CD8-positive, alpha-beta memory T cell (primary cell): ENCODE results near the gene MLEC. TPM values are rescaled to one million over a fixed set of nuclear protein-coding genes. Genes with fewer than 3 reads are reported as not detected.
A peak's percentile ranks its signal among the peaks of the same experiment; 100 is the strongest.

ENCODE experiments used
- CTCF ChIA-PET: fragments of 350-600 bp; sonication (Branson Sonifier 250); formaldehyde crosslinking; loops from one replicate; lab custom pipeline; 2021; ENCODE audit warnings: antibody characterized with exemption; lab: Charles Lee
- POLR2A ChIA-PET: fragments of 350-600 bp; sonication (Branson Sonifier 250); formaldehyde crosslinking; loops from one replicate; lab custom pipeline; 2021; ENCODE audit warnings: antibody characterized with exemption; lab: Charles Lee
- DNase-seq, 5 donors: peaks; one replicate each; pipeline versions ENCODE4 v3.0.0 to v3.0.0-alpha.2; 2020 to 2022; ENCODE audit warnings: mixed read lengths in 1 of 5
- H3K27ac ChIP-seq: one replicate; pipeline ENCODE4 v1.7.0; 2013; ENCODE audit warnings: low read depth, mild to moderate bottlenecking, low read length, moderate library complexity
- H3K27me3 ChIP-seq: 2 replicates; pipeline ENCODE4 v1.7.0; 2013; ENCODE audit warnings: low read length, mild to moderate bottlenecking; ENCODE audit not compliant: insufficient read depth, poor library complexity, severe bottlenecking
- H3K36me3 ChIP-seq: 2 replicates; pipeline ENCODE4 v1.7.0; 2013; ENCODE audit warnings: mild to moderate bottlenecking, low read length, moderate library complexity; ENCODE audit not compliant: insufficient read depth
- H3K4me1 ChIP-seq: 2 replicates; pipeline ENCODE4 v1.7.0; 2013; ENCODE audit warnings: mild to moderate bottlenecking, low read length, moderate library complexity; ENCODE audit not compliant: insufficient read depth
- H3K4me3 ChIP-seq: 2 replicates; pipeline ENCODE4 v1.7.0; 2013; ENCODE audit warnings: mild to moderate bottlenecking, low read length
- H3K9me3 ChIP-seq: 2 replicates; pipeline ENCODE4 v1.7.0; 2013; ENCODE audit warnings: mild to moderate bottlenecking, low read length
- H3K27ac Mint-ChIP-seq, 8 donors: one replicate each; pipeline ENCODE4 v1.8.0; 2020 to 2021; ENCODE audit warnings: mixed read lengths in 8 of 8, mild to moderate bottlenecking in 6 of 8, inconsistent platforms in 3 of 8, moderate library complexity in 3 of 8
- H3K27me3 Mint-ChIP-seq, 2 donors: one replicate each; pipeline ENCODE4 v1.8.0; 2020 to 2021; ENCODE audit warnings: mixed read lengths in 2 of 2, mild to moderate bottlenecking in 1 of 2, moderate library complexity in 1 of 2
- H3K36me3 Mint-ChIP-seq, 3 donors: one replicate each; pipeline ENCODE4 v1.8.0; 2020 to 2021; ENCODE audit warnings: mixed read lengths in 3 of 3, inconsistent platforms in 1 of 3, mild to moderate bottlenecking in 1 of 3
- H3K4me1 Mint-ChIP-seq, 3 donors: one replicate each; pipeline ENCODE4 v1.8.0; 2020 to 2021; ENCODE audit warnings: mixed read lengths in 3 of 3, inconsistent platforms in 1 of 3, mild to moderate bottlenecking in 1 of 3
- H3K4me3 Mint-ChIP-seq, 7 donors: one replicate each; pipeline ENCODE4 v1.8.0; 2020 to 2021; ENCODE audit warnings: mixed read lengths in 7 of 7, mild to moderate bottlenecking in 6 of 7, moderate library complexity in 4 of 7, inconsistent platforms in 2 of 7
- H3K9me3 Mint-ChIP-seq, 5 donors: one replicate each; pipeline ENCODE4 v1.8.0; 2020 to 2022; ENCODE audit warnings: mixed read lengths in 5 of 5, mild to moderate bottlenecking in 3 of 5, moderate library complexity in 2 of 5, inconsistent platforms in 1 of 5
- polyA plus RNA-seq: library from polyadenylated mRNA; unstranded; fragments of 300-500 nt; fragmentation: Illumina TruSeq; gene quantifications from one replicate; pipeline ENCODE4 v1.2.3, GENCODE V29; 2021
- total RNA-seq, 2 experiments: library from RNA; stranded (reverse); gene quantifications; one replicate each; pipeline ENCODE4 v1.2.3, GENCODE V29; 2021

Gene MLEC
- total and polyA plus RNA-seq, 3 experiments from 2014 or later: 74.9 to 143 (median 130) TPM

DNA sequence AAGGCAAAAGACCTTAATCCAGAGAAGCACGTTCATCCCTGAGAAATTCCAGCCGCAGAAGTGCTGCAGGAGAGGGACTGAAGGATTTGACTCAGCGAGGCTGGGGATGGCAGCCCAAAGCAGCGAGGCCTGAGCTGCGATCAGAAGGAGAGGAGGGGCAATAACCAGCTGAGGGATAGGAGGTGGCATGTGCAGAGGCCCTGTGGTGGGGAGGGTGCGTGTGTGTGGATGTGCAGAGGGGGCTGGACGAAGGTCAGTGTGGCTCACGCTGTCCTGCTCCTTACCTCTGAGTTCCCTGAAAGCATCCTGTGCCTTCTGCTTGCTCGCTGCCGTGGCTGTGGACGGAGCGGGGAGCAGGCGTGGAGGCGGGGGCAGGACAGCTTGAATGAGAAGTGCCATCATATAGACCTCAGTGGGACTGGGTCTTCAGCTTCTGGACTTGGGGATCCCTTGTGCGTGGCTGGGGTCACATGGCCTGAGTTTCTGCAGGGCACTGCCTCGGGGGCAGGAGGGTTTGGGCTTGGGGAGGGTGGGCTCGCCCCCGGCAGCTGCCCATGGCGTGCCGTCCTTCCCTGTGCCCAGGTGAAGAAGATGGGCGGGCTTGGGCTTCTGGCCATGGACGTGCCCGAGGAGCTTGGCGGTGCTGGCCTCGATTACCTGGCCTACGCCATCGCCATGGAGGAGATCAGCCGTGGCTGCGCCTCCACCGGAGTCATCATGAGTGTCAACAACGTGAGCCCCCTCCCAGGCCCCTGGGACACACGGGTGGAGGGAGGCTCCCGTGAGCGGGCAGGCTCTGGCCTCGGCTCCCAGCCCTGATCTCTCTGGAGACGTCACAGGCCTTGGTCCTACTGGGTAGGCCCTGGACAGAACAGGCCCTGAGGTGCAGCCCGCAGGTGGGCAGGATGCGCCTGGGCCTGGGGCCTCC is 49.7 kb downstream of the MLEC start:
- no peaks in the 10 kb centered on the region for H3K27me3 ChIP-seq
- Mint-ChIP-seq H3K27ac (no peak overlapping the region), H3K36me3 (peaks cover 0 to 27% (median 8%) of the 10 kb centered on the region in 3 donors), H3K9me3 (no peaks in the 10 kb centered on the region), H3K4me1 (peaks cover 0 to 2% (median 0%) of the 10 kb centered on the region in 3 donors), H3K27me3 (no peaks in the 10 kb centered on the region), H3K4me3 (no peak overlapping the region)
- H3K4me1 ChIP-seq: no peaks in the 10 kb centered on the region
- H3K27ac ChIP-seq: no peak overlapping the region
- CTCF ChIA-PET: no interaction called here
- POLR2A ChIA-PET: no interaction called here
- H3K9me3 ChIP-seq: no peaks in the 10 kb centered on the region
- H3K4me3 ChIP-seq: no peak overlapping the region
- no peaks in the 10 kb centered on the region for H3K36me3 ChIP-seq
- no peak for DNase-seq

DNA sequence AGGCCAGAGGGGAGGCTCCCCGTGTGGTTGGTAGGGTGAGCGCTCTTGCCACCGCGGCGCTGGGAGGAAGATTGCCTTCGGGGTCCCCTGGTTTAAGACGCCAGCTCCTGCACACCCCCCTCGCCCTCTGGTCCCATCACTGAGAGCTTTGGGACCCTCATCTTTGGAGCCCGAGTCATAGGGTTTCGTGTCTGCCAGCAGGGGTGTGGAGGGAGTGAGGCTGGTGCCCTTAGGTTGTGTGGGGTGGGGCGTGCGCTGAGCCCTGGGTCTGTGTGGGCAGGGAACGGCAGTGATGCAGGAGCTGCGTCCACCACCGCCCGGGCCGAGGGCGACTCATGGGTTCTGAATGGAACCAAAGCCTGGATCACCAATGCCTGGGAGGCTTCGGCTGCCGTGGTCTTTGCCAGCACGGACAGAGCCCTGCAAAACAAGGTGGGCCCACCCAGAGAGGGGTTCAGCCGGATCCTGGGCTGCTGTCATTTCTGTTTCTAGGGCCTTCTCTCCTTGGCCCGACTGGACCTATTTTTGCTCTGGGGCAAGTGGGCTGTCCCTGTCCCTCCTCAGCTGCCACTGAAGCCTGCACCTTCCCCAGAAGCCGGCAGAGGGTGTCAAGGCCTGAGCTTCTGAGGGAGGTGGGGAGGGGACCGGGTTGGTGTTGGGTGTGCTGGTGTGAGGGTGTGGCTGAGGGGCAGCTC is 50.8 kb downstream of the MLEC start:
- peaks cover 0 to 2% (median 0%) of the 10 kb centered on the region in 3 donors for H3K4me1 Mint-ChIP-seq
- no peaks in the 10 kb centered on the region for H3K4me1 ChIP-seq
- H3K9me3 Mint-ChIP-seq: no peaks in the 10 kb centered on the region
- H3K27ac Mint-ChIP-seq: no peak overlapping the region
- H3K9me3 ChIP-seq: no peaks in the 10 kb centered on the region
- DNase-seq: no peak
- no peaks in the 10 kb centered on the region for H3K36me3 ChIP-seq
- H3K36me3 Mint-ChIP-seq: peaks cover 0 to 25% (median 8%) of the 10 kb centered on the region in 3 donors
- POLR2A ChIA-PET: no interaction called here
- no peak overlapping the region for H3K4me3 Mint-ChIP-seq
- H3K4me3 ChIP-seq: no peak overlapping the region
- H3K27me3 ChIP-seq: no peaks in the 10 kb centered on the region
- H3K27me3 Mint-ChIP-seq: no peaks in the 10 kb centered on the region
- H3K27ac ChIP-seq: no peak overlapping the region
- CTCF ChIA-PET: no interaction called here

DNA sequence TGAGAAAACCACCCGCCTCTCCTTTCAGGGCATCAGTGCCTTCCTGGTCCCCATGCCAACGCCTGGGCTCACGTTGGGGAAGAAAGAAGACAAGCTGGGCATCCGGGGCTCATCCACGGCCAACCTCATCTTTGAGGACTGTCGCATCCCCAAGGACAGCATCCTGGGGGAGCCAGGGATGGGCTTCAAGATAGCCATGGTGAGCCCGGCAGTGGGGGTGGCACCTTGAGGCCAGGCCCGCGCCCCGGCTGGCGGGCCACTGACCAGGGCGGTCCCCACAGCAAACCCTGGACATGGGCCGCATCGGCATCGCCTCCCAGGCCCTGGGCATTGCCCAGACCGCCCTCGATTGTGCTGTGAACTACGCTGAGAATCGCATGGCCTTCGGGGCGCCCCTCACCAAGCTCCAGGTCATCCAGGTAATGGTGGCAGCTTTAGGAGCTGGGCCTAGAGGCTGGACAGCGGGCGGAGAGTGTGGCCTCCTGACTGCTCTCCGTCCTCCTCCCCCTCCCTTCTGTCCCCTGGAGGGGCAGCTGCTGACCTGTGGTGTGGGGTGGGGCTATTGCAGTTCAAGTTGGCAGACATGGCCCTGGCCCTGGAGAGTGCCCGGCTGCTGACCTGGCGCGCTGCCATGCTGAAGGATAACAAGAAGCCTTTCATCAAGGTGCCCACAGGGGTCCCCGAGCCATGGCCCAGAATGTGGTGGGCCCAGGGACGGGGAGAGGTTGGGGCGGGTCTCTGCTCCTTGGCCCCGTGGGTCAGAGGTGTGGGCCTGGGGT is 51.5 kb downstream of the MLEC start:
- Mint-ChIP-seq H3K36me3 (peaks cover 0 to 23% (median 8%) of the 10 kb centered on the region in 3 donors), H3K4me1 (peaks cover 0 to 2% (median 0%) of the 10 kb centered on the region in 3 donors), H3K4me3 (no peak overlapping the region), H3K9me3 (no peaks in the 10 kb centered on the region), H3K27ac (no peak overlapping the region), H3K27me3 (no peaks in the 10 kb centered on the region)
- Histone ChIP-seq H3K27me3 (no peaks in the 10 kb centered on the region), H3K9me3 (no peaks in the 10 kb centered on the region), H3K36me3 (no peaks in the 10 kb centered on the region), H3K4me3 (no peak overlapping the region), H3K4me1 (no peaks in the 10 kb centered on the region), H3K27ac (no peak overlapping the region)
- ChIA-PET POLR2A (no interaction called here), CTCF (no interaction called here)
- DNase-seq: no peak

DNA sequence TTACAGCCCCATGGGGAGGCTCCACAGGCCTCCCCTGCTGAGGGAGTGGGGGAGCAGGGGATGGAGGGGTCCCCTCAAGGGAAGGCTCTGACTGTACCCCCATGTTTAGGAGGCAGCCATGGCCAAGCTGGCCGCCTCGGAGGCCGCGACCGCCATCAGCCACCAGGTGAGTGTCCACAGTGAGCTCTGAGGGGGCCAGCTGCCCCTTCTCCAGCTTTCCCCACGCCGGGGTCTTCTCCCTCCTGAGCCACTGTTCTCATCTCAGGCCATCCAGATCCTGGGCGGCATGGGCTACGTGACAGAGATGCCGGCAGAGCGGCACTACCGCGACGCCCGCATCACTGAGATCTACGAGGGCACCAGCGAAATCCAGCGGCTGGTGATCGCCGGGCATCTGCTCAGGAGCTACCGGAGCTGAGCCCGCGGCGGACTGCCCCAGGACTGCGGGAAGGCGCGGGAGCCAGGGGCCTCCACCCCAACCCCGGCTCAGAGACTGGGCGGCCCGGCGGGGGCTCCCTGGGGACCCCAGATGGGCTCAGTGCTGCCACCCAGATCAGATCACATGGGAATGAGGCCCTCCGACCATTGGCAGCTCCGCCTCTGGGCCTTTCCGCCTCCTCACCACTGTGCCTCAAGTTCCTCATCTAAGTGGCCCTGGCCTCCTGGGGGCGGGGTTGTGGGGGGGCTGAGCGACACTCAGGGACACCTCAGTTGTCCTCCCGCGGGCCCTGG is 52.2 kb downstream of the MLEC start:
- Histone ChIP-seq H3K36me3 (no peaks in the 10 kb centered on the region), H3K4me3 (no peak overlapping the region), H3K9me3 (no peaks in the 10 kb centered on the region), H3K27me3 (no peaks in the 10 kb centered on the region), H3K27ac (no peak overlapping the region), H3K4me1 (no peaks in the 10 kb centered on the region)
- H3K4me3 Mint-ChIP-seq: no peak overlapping the region
- DNase-seq: no peak
- no peak overlapping the region for H3K27ac Mint-ChIP-seq
- peaks cover 0 to 1% (median 0%) of the 10 kb centered on the region in 3 donors for H3K4me1 Mint-ChIP-seq
- no peaks in the 10 kb centered on the region for H3K27me3 Mint-ChIP-seq
- ChIA-PET CTCF (no interaction called here), POLR2A (no interaction called here)
- H3K36me3 Mint-ChIP-seq: peaks cover 0 to 19% (median 5%) of the 10 kb centered on the region in 3 donors
- H3K9me3 Mint-ChIP-seq: no peaks in the 10 kb centered on the region

DNA sequence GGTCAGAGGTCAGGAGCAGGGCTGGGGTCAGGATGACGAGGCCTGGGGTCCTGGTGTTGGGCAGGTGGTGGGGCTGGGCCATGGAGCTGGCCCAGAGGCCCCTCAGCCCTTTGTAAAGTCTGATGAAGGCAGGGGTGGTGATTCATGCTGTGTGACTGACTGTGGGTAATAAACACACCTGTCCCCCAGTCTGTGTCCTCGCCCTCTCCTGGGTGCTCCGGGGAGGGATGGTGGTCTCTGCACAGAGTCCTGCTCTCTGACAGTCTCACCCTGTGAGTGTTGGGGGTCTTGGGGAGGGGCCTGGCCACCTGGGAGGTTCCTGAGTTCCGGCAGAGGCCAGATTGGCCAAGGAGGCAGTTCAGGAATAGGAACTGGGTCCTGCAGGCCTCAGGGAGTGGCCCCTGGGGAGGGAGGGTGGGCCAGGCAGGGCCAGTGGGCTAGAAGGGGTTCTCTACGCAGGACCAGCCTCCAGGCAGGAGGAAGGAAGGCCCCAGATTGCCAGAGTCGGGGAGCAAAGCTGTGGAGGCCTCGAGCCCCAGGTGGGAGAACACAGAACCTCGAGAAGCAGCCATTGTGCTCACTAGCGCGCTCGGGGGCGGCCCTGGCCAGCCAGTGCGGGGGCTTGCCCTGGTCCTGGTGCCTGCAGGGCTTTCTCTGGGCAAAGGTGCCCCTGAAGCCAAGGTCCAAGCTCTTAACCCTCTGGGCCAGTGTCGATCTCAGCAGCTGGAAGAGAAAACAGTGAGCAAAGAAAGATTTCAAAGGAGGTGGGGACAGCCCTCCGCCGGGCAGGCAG is 53.1 kb downstream of the MLEC start:
- Histone ChIP-seq H3K27ac (no peak overlapping the region), H3K4me3 (no peak overlapping the region), H3K27me3 (no peaks in the 10 kb centered on the region), H3K9me3 (no peaks in the 10 kb centered on the region), H3K36me3 (no peaks in the 10 kb centered on the region), H3K4me1 (no peaks in the 10 kb centered on the region)
- H3K27me3 Mint-ChIP-seq: no peaks in the 10 kb centered on the region
- no peak for DNase-seq
- ChIA-PET POLR2A (no interaction called here), CTCF (no interaction called here)
- peaks cover 0 to 16% (median 3%) of the 10 kb centered on the region in 3 donors for H3K36me3 Mint-ChIP-seq
- no peaks in the 10 kb centered on the region for H3K4me1 Mint-ChIP-seq
- H3K27ac Mint-ChIP-seq: peak overlapping the region in 1 of 8 donors; percentile 41
- no peaks in the 10 kb centered on the region for H3K9me3 Mint-ChIP-seq
- no peak overlapping the region for H3K4me3 Mint-ChIP-seq

DNA sequence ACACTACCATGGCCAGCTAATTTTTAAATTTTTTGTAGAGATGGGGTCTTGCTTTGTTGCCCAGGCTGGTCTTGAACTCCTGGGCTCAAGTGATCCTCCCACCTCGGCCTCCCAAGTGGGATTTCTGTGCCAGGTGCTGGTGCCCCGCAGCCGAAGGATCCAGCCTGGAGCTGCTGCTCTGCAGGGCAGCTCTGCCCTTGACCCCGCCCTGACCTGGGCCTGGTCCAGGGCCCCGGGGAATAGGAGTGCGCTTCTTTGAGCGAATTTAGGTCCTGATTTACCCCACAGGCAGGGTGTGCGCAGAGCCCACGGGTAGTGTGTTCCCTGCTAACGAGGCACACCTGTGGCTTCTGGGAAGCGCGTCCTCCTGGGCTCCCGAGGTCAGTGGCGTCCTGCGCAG is 53.9 kb downstream of the MLEC start:
- ChIA-PET POLR2A (no interaction called here), CTCF (no interaction called here)
- Histone ChIP-seq H3K36me3 (no peaks in the 10 kb centered on the region), H3K27me3 (no peaks in the 10 kb centered on the region), H3K9me3 (no peaks in the 10 kb centered on the region), H3K27ac (no peak overlapping the region), H3K4me3 (no peak overlapping the region), H3K4me1 (no peaks in the 10 kb centered on the region)
- H3K27me3 Mint-ChIP-seq: no peaks in the 10 kb centered on the region
- no peaks in the 10 kb centered on the region for H3K9me3 Mint-ChIP-seq
- DNase-seq: no peak
- peaks cover 0 to 15% (median 3%) of the 10 kb centered on the region in 3 donors for H3K36me3 Mint-ChIP-seq
- H3K27ac Mint-ChIP-seq: no peak overlapping the region
- H3K4me3 Mint-ChIP-seq: no peak overlapping the region
- no peaks in the 10 kb centered on the region for H3K4me1 Mint-ChIP-seq
